HG03108 (cell line): ENCODE data around the gene GPATCH3.

Experiments used
- ATAC-seq: cut with Tn5 transposase; IDR thresholded peaks from one replicate; pipeline ENCODE4 v1.9.1; 2021; ENCODE audit warnings: moderate library complexity; ENCODE audit not compliant: unreplicated experiment

Gene GPATCH3

DNA sequence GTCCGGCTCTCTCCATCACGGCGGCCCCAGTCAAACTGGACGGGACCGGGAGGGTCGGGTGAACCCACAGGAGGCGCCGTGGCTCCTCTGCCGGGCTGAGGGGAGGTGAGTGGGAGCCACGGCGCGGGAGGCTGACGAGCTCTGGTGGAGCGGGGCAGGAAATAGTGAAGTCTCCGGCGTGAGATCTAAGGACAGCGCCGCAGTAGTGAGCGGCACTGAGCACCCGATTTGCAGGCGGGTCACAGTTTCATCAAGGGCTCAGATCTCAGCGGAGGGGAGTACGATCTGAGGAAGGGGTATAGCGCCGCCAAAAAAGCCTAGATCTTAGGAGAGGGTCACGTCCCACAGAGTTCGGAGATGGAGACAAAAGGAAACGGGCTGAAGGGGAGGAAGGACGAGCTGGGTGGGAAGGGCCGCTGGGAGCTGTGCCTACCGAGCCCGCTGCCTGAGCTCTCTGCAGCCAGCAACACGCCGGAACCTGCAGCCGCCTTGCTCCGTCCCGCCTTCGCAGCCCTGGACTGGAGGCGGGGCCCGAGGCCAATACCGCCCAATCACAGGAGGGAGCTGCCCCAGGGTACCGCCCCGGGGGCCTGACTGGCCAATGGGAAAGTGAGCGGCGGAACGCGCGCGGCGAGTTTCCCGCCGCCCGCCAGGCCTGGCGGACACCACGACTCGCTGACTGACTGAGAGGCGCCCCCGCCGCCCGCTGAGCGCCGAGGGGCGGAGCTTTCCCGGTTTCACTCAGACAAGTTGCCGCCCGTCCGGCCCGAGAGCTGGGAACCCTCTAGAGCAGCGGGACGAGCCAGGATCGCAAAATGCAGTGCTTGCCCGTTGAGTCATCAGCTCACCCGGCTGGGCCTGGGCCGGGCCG, 35.4 kb downstream of the GPATCH3 start:
- ATAC-seq = peak; percentile 90

DNA sequence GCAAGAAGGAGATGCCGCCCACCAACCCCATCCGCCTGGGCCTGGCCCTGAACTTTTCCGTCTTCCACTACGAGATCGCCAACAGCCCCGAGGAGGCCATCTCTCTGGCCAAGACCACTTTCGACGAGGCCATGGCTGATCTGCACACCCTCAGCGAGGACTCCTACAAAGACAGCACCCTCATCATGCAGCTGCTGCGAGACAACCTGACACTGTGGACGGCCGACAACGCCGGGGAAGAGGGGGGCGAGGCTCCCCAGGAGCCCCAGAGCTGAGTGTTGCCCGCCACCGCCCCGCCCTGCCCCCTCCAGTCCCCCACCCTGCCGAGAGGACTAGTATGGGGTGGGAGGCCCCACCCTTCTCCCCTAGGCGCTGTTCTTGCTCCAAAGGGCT, 36.6 kb downstream of the GPATCH3 start:
- ATAC-seq = no peak

- no peak for ATAC-seq
Measured at GRCh38 chr1:26862781-26863684, 37.2 kb downstream of the GPATCH3 start, which contains the start of gene SFN. Gene SFN (plus strand): TSS chr1:26863149. CDS start chr1:26863213, 64 bp downstream.

- ATAC-seq = no peak
Measured at GRCh38 chr1:26861889-26862378, 38.3 kb downstream of the GPATCH3 start.

DNA sequence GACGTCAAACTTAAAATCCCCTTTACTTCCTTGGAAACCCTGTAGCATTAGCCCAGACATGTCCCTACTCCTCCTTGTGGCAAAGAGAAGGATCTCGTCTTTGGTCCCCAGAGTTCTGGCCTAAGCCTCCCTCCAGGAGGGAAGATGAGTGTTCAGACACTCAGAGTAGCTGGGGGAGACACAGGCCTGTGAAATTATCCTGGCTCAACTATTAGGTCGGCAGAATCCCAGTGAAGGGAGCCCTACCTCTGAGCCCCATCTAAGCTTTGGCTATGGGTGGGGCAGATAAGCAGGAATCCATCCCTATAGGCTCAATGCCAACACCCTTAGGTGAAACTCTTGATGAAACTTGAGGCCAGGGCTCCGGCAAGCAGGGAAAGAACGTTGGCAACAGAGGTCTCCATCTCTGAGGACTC, 39.0 kb downstream of the GPATCH3 start:
- no peak for ATAC-seq

DNA sequence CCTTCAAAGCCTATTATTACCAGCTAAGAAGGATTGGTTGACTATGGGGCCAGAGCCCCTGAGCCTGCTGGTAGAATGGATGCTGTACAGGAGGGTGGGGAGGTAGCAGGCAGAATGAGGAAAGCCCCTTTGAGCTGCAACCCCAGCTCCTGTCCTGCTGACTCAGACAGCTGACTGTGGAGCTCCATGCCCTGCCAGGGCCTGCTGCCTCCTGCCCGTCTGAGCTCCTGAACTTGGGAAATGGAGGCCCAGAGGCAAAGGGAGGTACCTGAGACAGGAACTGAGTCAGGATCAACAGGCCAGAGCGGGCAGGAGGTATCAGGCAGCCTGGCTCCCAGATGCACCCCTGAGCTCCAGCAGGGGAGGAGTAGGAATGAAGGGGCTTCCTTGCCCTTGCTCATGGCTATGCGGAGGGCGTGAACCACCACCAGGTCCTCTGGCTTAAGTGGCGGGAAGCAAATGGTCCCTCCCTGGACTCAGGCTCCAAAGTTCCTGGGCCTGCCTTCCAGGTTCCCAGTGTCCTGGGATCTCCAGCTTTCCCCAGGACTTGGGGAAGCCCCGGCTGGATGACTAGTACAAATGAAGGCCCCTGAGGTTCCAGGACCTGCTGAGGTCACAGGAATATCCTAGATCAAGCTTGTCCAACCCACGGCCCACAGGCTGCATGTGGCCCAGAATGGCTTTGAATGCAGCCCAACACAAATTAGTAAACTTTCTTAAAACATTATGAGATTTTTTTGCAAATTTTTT, 41.2 kb downstream of the GPATCH3 start:
- ATAC-seq = no peak

GRCh38 chr1:26858160-26858559, 42.1 kb downstream of the GPATCH3 start:
- no peak for ATAC-seq

- no peak for ATAC-seq
Measured at GRCh38 chr1:26857473-26858060, 42.7 kb downstream of the GPATCH3 start.

DNA sequence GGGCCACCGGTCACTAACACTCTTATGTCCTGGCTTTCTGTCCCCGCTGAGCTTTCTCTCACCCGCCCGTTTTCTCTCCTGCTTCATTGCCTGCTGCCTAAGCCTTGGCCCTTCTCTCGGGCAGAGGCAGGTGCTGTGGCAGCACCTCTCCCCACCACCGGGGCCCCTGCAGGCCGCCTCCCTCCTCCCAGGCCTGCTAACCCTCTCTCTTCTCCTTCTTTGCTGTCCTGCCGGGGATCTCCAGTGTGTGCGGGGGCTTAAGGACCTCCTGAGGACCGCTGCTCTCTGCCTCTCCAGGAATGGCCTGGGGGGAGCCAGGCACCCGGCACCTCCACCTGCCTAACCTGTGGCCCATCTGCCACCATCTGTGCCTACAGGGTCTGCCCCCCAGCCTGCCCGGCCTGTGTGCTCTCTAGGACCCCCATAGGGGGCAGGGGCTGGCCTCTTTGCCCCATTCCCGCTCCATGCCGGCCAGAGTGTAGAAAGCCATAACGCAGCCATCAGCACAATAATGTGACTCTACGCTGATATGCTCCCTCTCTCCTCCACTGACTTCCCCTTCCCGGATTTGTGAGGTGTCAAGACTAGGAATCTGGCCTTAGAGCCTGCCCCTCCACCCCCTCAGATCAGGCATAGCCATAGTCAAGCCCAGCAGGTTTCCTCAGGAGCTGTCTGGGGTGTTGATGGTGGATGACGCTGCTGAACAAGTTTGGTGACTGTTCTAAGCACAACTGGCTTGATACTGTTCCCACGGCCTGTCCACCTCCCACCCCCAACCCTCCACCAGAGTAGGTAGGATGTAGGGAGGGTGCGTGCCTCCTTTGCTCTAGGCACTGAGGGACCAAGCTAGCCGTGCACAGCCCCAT, 43.4 kb downstream of the GPATCH3 start:
- ATAC-seq = no peak

DNA sequence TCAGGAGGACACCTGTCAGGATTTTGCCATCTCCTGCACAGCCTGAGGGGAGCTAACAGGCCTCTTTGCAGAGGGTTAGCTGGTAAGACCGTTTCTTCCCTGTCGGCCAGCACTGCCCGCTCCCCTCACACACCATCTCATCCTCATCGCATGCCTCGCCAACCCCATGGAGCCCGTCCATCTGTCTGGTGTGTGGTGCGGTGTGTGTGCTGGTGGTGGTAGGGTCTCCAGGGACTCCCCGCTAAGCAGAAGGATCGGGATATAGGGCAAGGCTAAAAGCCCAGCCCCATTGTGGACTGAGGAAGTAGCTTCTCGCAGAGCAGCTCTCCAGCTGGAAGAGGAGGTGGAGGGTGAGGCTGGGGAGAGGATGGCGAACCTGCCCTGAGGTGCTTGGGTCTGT, 44.1 kb downstream of the GPATCH3 start:
- no peak for ATAC-seq

- ATAC-seq = no peak
Measured at GRCh38 chr1:26855636-26856035, 44.6 kb downstream of the GPATCH3 start.

- no peak for ATAC-seq
Measured at GRCh38 chr1:26854906-26855305, 45.4 kb downstream of the GPATCH3 start.

DNA sequence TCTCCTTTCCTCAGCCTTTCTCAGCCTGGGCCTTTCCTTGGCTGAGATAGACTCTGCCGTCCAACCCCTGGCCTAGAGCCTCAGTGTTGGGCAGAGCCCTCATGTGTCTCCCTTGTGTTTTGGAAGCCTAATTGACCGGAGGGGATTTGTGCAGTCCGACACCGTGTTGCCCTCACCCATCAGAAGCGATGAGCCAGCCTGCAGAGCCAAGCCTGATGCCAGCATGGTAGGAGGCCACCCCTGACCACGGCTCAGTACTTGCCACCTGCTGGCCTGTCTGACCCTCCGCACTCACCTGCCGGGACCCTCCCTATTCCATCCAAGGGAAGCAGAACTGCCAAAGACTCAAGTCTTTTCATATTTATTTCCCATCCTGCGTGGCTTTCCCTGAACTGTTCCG, 46.7 kb downstream of the GPATCH3 start:
- no peak for ATAC-seq

DNA sequence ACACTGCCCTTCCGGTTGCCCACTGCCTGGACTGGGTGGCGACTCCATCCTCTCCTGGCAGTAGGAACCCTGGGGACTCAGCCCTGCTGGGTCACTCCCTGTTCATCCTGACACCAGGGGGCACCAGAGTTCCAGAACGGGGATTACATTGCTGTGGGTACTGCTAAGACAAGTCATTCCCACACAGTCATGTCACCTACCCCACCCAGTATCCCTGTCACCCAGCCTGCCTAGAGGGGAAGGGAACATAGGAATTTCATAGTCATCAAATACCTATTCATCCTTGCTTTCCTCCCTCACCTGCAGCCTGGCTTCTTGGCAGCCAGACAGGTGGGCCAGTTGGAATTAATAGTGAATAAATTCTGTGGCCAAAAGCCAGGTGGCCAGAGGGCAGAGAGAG, 47.1 kb downstream of the GPATCH3 start:
- ATAC-seq = no peak

- ATAC-seq = no peak
Measured at GRCh38 chr1:26852701-26853100, 47.6 kb downstream of the GPATCH3 start.

GRCh38 chr1:26851106-26851684, 49.1 kb downstream of the GPATCH3 start:
- no peak for ATAC-seq

GRCh38 chr1:26848941-26849774, 51.1 kb downstream of the GPATCH3 start:
- ATAC-seq = no peak

GRCh38 chr1:26848499-26848898, 51.8 kb downstream of the GPATCH3 start:
- ATAC-seq = no peak
